SU-DHL-6 (cell line): ENCODE results near the gene MICAL2.

Source experiments
- H2AFZ ChIP-seq: fragments of 200-600 bp; sonication (generic); 2 replicates; pipeline ENCODE4 v1.6.1; 2014; ENCODE audit warnings: low read depth, mild to moderate bottlenecking, moderate library complexity, mixed read lengths, antibody characterized with exemption, low read length; ENCODE audit not compliant: severe bottlenecking
- H3F3A ChIP-seq: fragments of 200-600 bp; shearing (Covaris generic); 2 replicates; pipeline ENCODE4 v1.6.0; 2016; ENCODE audit warnings: antibody characterized with exemption, mild to moderate bottlenecking; ENCODE audit not compliant: insufficient read depth
- H3K27ac ChIP-seq: fragments of 200-600 bp; sonication (generic); 2 replicates; pipeline ENCODE4 v1.5.1; 2016; ENCODE audit warnings: low read depth, mild to moderate bottlenecking, low read length, moderate library complexity, mixed read lengths
- H3K27me3 ChIP-seq: fragments of 200-600 bp; sonication (generic), shearing (Covaris generic); 2 replicates; pipeline ENCODE4 v1.6.0; 2014; ENCODE audit warnings: mild to moderate bottlenecking, low read length
- H3K36me3 ChIP-seq: fragments of 200-600 bp; sonication (generic); 2 replicates; pipeline ENCODE4 v1.6.1; 2014; ENCODE audit warnings: mild to moderate bottlenecking, low read length, mixed read lengths
- H3K4me2 ChIP-seq: fragments of 300-600, 200-600 bp; shearing (Covaris generic), sonication (generic); 2 replicates; pipeline ENCODE4 v1.6.0; 2014; ENCODE audit warnings: low read length, low read depth, mild to moderate bottlenecking; ENCODE audit not compliant: poor library complexity, severe bottlenecking
- H3K4me3 ChIP-seq: fragments of 200-600 bp; sonication (generic); 2 replicates; pipeline ENCODE4 v1.5.1; 2014; ENCODE audit warnings: antibody characterized with exemption, low read length, mild to moderate bottlenecking, mixed read lengths; ENCODE audit not compliant: insufficient read depth, poor library complexity, severe bottlenecking
- H3K79me2 ChIP-seq: fragments of 200-600 bp; sonication (generic); 2 replicates; pipeline ENCODE4 v1.6.1; 2014; ENCODE audit warnings: mild to moderate bottlenecking, low read length, moderate library complexity; ENCODE audit not compliant: insufficient read depth
- H3K9ac ChIP-seq: fragments of 200-600 bp; sonication (generic); 2 replicates; pipeline ENCODE4 v1.7.0; 2014; ENCODE audit warnings: mild to moderate bottlenecking, low read length
- H3K9me2 ChIP-seq: fragments of 200-600 bp; sonication (generic); replicated peaks from 2 replicates; pipeline ENCODE4 v1.6.1; 2014; ENCODE audit warnings: low read length; ENCODE audit not compliant: insufficient read depth
- H3K9me3 ChIP-seq: fragments of 200-600 bp; sonication (generic); 2 replicates; pipeline ENCODE4 v1.6.1; 2014; ENCODE audit warnings: low read length, mixed read lengths; ENCODE audit not compliant: insufficient read depth
- H4K20me1 ChIP-seq: fragments of 200-600 bp; sonication (generic); 2 replicates; pipeline ENCODE4 v1.6.1; 2014; ENCODE audit warnings: low read depth, mild to moderate bottlenecking, antibody characterized with exemption, low read length, moderate library complexity, mixed read lengths
- CTCF ChIP-seq: fragments of 200-600 bp; sonication (generic); IDR thresholded peaks from one replicate; pipeline ENCODE4 v1.5.1; 2017; ENCODE audit warnings: antibody characterized with exemption, mild to moderate bottlenecking, low read length, moderate library complexity; ENCODE audit not compliant: insufficient read depth, poor library complexity, severe bottlenecking
- EZH2phosphoT487 ChIP-seq: fragments of 200-600 bp; sonication (generic), shearing (Covaris generic); conservative IDR thresholded peaks from 2 replicates; pipeline ENCODE4 v1.6.1; 2018; ENCODE audit warnings: mild to moderate bottlenecking, antibody characterized with exemption, low read length, moderate library complexity, mixed read lengths

The MICAL2 gene

GRCh38 chr11:12183827-12184620, 73.6 kb downstream of the MICAL2 start:
- Histone ChIP-seq H3K79me2 (no peaks in the 10 kb centered on the region), H3K36me3 (no peaks in the 10 kb centered on the region), H3K4me3 (no peak overlapping the region), H3K27ac (no peak overlapping the region), H3K27me3 (no peaks in the 10 kb centered on the region), H3F3A (no peaks in the 10 kb centered on the region), H3K9ac (no peak overlapping the region), H3K9me3 (no peaks in the 10 kb centered on the region), H2AFZ (no peak overlapping the region), H3K9me2 (no peaks in the 10 kb centered on the region), H4K20me1 (no peaks in the 10 kb centered on the region), H3K4me2 (no peak overlapping the region)
- no peak for TF ChIP-seq CTCF
- TF ChIP-seq EZH2phosphoT487 = no peak

- Histone ChIP-seq H3K27ac (no peak overlapping the region), H3K36me3 (no peaks in the 10 kb centered on the region), H3K4me2 (no peak overlapping the region), H3K9me3 (no peaks in the 10 kb centered on the region), H2AFZ (no peak overlapping the region), H3K79me2 (no peaks in the 10 kb centered on the region), H3K4me3 (no peak overlapping the region), H3K27me3 (no peaks in the 10 kb centered on the region), H3F3A (no peaks in the 10 kb centered on the region), H3K9ac (no peak overlapping the region), H3K9me2 (no peaks in the 10 kb centered on the region), H4K20me1 (no peaks in the 10 kb centered on the region)
- TF ChIP-seq EZH2phosphoT487 (no peak), CTCF (no peak)
These were observed 74.3 kb downstream of the MICAL2 start for GRCh38 chr11:12184699-12185098.

GRCh38 chr11:12185106-12185690, 74.8 kb downstream of the MICAL2 start:
- Histone ChIP-seq H3K36me3 (no peaks in the 10 kb centered on the region), H3K9me2 (no peaks in the 10 kb centered on the region), H3K4me2 (no peak overlapping the region), H3K4me3 (no peak overlapping the region), H3K9me3 (no peaks in the 10 kb centered on the region), H3K27me3 (no peaks in the 10 kb centered on the region), H3F3A (no peaks in the 10 kb centered on the region), H4K20me1 (no peaks in the 10 kb centered on the region), H3K79me2 (no peaks in the 10 kb centered on the region), H2AFZ (no peak overlapping the region), H3K9ac (no peak overlapping the region), H3K27ac (no peak overlapping the region)
- TF ChIP-seq CTCF = no peak
- TF ChIP-seq EZH2phosphoT487 = no peak
